GM19035 (cell line): ENCODE measurements around the gene RBBP8.
A peak's percentile ranks its signal among the peaks of the same experiment; 100 is the strongest.
"Not testable (repeated sequence)": the region's sequence is repeated elsewhere in the genome, so short reads cannot be mapped to it uniquely, and the experiment has no call there.

Source experiments
- ATAC-seq: cut with Tn5 transposase; IDR thresholded peaks from one replicate; pipeline ENCODE4 v1.9.1; 2021; ENCODE audit not compliant: unreplicated experiment

Gene RBBP8

DNA sequence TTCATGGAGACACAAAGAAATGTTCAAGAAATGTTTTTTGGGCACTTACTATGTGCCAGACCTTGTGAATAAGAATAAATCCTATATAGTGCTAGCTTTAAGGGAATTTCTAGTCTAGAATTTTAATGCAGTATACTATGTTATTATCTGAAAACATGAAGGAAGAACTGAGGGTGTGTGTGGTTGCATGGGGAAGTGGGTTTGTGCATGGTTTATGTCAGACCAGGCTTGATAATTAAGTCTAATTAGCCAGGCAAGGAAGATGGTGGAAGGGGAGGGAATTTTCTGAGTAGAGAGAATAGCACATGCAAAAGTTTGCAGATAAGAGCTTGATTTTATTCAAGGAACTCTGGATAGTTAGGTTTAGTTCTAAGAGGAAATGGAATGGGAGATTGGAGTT, 6.5 kb downstream of the RBBP8 start:
- ATAC-seq = no peak

DNA sequence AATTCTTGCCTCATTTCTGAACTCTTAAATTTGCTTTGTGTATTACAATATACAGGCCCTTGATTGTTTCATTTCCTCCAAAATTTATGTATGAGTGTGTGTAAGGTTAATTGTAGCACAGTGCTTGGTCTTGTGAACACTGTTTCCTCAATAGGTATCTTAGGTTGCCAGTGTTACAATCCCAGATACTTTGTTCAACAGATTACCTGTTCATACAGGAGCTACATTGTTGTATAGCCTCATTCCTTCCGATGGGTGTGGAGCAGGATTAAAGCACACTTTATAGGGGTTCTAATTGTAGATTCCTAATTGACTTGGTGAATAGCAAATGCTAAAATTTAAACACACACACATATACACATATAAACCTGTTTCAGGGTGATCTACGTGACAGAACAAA, 10.7 kb downstream of the RBBP8 start:
- no peak for ATAC-seq

DNA sequence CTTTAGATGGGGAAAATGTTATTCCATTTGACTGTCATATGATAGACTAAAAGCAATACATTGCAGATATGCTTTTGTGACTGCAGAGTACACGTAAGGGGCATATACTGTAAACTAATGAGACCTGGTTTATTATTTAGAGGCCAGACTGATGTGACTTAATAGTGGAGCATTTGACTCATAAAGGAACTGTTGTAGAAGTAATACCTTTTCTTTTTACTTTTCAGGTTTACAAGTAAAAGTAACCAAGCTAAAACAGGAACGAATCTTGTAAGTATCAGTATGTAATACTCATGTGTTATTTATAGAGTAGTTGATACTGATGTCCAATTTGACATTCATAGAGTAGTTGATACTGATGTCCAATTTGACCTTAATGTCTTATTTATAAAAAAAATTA, 13.1 kb downstream of the RBBP8 start:
- no peak for ATAC-seq

DNA sequence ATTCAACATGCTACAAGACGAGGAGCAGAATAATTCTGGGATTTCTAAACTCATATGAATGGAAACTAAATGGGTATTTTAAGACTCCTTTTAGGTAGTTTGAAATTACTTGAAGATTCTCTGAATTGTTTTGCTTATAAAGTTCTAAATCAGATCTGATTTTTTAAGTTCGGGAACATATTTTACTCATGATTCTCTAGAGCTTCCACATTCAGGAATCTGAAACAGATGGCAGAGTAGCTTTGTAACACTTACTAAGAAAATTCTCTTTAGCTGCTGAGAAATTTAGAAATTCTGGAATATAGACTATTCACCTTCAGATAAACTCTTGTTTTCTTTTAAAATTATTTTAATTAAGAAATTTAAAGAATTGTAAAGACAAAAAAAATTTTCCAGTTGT, 13.7 kb downstream of the RBBP8 start:
- no peak for ATAC-seq

DNA sequence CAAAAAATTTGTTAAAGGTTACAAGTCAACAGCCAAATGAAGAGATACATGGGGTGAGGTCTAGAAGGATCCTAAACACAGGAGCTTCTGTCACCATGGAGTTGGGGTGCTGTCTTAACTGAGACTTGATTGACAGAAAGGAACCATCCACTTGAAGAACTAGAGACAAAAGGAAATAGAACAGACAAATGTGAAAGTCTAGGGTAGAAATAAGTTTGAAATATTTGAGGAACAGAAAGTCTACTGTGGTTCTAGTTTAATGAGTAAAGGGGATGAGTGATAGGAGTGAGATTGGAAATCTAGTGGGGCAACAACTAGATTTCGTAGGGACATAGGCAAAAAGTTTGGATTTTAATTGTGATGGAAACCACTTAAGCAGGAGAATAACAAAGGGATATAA, 18.7 kb downstream of the RBBP8 start:
- ATAC-seq = no peak

DNA sequence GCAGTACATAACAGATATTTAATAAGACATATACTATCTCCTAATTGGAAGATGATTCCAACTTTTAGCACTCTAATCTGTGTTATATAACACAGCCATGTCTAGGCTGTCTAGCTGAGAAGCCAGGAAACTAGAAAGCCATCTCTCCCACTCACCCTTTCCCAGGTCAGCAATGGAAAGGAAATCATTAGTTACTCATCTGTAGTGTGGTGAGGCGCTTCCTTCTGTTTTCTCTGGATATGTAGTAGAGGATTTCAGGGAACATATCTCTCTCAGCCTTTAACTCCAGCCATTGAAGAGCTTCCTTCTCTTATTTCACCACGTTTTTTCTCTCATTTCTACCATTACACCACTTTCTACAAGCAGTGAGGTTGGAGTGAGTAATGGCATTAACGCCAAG, 19.4 kb downstream of the RBBP8 start:
- no peak for ATAC-seq

DNA sequence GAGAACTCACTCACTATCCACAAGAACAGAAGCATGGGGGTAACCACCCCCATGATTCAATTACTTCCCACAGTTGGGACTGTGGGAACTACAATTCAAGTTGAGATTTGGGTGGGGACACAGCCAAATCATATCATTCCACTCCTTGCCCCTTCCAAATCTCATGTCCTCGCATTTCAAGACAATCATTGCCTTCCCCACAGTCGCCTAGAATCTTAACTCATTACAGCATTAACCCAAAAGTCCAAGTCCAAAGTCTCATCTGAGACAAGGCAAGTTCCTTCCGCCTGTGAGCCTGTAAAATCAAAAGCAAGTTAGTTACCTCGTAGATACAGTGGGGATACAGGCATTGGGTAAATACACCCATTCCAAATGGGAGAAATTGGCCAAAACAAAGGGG, 20.9 kb downstream of the RBBP8 start:
- ATAC-seq = not testable (repeated sequence)

DNA sequence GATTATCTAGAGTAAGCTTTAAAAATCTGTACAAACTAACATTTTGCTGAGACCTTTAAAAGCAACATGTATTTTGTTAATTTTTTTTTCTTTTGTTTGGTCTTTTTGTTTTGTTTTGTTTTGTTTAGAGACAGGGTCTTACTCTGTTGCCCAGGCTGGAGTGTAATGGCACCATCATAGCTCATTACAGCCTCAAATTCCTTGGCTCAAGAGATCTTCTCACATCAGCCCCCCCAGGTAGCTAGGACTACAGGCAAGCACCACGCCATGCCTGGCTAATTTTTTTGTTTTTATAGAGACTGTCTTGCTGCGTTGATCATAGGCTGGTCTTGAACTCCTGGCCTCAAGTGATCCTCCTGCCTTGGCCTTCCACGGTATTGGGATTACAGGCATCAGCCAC, 23.1 kb downstream of the RBBP8 start:
- no peak for ATAC-seq

DNA sequence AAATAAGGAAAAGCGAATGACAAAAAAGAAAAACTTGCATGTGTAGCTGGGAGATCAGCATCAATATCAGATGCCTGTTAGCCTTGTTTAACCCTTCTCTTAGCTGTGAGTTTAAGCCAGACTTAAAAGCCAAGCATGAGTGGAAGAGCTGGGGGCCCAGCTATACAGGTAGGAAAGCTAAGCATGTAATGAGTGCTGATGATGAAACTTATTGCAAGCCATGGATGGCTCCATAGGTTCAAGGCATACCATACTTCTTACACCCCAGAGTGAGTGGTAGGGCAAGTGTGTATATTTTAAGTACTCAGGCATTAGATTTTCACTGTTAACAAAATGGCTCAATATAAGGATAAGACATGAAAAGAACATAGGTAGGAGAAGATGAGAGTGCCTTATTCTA, 28.0 kb downstream of the RBBP8 start:
- ATAC-seq = no peak

DNA sequence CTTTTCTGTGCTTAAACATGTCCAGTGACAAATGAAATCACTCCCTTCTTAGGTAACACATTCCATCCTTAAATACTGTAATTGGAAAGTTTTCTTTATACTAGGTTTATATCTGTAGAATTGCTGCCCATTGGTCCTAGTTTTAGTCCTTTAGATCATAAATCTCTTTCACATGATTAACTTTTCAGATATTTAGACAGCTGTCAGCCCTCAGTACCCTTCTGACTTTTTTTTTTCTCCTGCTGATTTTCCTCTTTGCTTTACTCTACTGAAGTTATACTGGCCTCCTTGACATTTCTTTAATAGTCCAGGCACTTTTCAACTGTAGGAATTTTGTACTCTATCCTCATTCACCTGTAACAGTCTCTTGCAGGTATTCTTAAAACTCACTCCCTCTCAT, 28.9 kb downstream of the RBBP8 start:
- ATAC-seq = no peak

DNA sequence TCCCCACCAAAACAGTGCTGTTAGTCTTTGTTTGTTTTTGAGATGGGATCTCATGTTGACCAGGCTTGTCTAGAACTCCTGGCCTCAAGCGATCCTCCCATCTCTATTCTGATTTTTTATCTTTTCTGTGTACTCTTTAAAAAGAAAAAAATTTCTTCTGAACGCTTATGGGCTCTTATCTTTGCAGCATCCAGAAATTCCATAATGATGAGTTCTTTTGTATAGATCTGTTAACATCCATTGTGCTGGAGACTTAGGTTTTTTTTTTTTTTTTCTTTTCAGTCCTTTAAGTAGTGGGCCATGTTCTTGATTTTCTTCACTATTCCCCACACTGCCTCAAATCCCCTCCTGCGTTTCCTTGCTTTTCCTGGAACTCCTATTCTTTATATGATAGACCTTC, 31.0 kb downstream of the RBBP8 start:
- ATAC-seq = no peak

DNA sequence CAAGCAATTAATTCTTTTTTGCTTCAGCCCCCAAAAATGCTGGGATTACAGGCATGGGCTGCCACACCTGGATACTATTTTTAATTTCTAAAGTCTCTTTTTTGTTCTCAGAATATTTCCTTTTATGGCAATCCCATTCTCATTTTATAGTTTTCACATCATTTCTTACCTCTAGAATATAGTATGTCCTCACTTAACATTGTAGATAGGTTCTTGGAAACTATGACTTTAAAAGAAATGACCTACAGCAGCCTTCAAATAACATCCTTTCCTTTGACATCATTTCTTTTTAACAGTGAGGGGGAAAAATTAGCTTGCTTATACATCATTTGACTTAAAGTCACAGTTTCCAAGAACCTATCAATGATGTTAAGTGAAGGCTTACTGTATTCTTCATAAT, 31.6 kb downstream of the RBBP8 start:
- ATAC-seq = no peak

DNA sequence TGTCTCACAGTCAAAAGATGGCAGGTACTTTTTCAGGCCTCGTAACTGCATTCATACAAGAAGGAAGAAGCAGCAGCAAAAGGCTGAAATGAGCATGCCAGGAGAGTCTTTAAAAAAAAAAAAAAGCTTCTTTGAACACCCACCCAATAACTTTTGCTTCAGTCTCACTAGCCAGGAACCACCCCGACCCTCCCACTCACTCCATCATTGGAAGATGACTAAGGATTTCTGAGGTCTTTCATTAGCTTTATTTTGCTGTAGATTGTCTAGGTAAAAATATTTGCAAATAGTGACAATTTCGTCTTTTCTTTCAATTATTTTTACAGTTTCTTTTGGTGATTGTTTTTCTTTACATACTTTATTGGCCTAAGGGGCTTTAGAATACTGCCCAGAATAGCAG, 37.9 kb downstream of the RBBP8 start:
- no peak for ATAC-seq

DNA sequence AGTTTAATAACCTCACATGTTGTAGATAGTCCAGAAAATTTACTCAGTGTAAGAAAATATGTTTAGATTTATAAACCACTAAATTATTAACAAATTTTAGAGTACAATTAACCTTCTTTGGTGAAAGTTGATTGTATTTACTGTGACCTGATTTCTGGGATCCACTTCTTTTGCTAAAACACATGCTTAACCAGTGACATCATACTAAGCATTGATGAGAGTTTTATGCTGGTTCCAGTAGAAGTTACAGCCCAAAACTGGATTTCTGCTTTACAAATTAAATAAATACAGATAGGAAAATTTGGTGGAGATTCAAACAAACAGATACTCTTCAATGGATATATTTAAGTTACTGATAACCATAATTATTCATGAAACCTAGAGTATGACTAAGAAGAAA, 40.9 kb downstream of the RBBP8 start:
- ATAC-seq = no peak

DNA sequence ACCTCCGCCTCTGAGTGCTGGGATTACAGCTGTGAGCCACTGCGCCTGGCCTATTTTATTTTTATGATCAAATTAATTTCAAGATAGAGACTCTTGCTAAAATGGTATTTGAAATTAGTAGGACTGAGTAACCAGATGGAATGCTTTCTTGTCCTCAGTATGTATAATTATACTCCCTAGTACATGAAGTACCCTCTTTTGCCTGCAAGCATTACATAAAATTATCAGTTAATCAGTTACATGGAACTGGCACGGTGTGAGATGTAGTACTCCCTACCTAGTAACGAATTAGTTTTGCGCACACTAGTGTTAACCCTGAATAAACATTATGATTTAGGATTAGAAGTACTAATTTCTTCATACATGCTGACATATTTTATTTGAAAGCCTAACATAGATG, 41.6 kb downstream of the RBBP8 start:
- ATAC-seq = no peak

DNA sequence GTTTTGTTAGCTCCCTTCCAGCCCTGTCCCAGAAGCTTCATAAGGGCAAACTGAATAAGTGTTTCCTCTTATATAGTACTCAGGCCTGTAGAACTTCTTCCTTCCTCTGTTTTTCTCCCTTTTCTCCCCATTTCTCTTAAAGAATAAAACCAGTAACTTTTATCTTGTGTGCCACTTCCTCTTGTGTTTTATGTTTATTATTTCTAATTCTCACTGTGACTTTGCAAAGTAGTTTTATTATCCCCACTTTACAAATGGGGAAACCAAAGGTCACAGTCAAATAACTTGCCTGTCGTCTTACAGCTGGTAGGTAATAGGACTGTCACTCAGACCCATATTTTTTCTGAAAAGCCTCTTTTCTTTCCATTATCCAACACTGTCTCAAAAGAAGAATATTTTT, 42.4 kb downstream of the RBBP8 start:
- no peak for ATAC-seq

DNA sequence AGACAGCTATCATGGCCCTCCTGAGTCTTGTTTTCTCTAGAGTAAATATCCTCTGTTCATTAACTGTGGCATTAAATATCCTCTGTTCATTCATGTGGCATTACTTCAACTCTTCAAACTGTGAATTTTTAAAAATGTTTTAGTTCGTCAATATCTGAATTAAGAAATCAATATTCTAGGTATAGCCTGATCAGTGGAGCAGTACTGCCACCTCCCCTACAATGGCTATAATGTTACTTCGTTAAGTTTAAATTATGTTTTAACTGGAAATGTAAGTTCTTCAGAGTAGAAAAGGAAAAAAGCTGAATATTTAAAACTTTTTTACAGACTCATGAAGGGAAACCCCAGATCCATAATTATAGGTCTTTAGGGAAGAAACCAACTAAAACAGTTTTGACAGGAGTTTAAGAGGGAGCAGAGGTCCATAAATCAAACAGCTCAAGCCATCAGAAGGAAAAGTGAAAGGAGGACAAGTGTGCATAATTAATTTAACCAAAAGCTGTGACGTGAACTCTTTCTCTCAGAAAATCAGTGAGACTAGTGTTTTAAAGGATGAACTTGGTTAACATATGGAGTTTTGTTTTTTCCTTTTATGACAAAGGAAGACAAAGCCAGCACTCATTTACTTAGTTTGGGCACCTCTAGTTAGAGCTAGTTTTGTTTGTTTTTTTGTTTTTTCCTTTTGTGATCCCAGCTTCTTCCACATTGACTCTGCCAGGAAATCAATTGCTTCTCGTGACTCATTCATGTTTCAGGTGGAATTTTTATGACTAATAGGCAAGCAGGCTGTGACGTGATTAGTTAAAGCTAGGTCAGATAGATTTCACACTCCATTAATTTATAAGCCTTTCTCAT, 44.9 kb downstream of the RBBP8 start:
- peak; percentile 51 for ATAC-seq

DNA sequence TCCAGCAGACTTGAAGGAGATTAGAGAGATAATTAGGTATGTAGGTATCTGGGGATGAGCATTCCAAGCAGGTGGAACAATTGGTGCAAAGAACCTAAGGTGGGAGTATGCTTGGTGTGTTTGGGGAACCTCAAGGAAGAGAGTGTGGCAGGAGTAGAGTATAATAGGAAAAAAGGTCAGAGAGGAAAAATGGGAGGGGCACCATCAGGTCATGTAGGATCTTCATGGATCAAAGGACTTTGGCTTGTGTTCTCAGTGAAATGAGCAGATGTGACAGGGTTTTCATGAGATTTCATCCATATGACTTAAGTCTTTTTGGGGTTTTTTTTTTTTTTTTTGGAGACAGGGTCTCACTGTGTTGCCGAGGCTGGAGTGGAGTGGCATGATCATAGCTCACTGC, 47.3 kb downstream of the RBBP8 start:
- no peak for ATAC-seq

DNA sequence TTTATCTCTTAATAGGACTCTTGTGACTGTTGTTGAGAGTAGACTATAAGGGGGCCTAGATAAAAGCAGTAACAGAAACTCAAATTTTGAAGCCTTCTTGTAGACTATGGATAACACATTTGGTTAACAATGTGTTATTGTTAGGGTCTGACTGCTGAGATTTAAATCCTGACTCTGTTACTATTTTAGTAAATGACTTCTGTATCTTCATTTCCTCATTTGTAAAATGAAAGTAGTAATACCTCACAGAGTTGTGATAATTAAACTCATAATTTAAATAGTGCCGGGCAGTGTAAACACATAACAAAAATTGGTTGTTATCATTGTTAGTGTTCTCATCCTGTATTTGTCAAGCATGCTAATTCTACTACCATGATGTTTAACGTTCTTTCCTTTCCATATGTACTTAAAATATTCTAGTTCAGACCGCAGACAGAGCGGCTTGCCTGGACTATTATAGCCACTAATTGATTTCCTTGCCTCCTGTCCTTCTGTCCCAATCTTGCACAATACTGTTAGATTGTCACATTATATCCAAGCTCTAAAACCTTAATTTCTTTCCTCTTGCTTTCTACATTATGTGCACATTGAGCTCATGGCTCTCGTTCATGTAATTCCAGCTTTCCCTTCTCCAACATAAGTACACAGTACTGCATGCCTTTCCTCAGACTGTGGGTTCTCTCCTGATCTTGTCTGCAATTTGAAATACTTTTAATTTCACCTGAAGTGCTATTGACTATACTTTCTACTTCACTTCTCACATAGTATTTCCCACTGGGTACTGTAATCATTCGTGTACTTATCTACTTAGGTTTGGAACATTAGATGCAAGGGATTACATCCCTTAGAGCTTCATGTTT, 48.4 kb downstream of the RBBP8 start:
- no peak for ATAC-seq

DNA sequence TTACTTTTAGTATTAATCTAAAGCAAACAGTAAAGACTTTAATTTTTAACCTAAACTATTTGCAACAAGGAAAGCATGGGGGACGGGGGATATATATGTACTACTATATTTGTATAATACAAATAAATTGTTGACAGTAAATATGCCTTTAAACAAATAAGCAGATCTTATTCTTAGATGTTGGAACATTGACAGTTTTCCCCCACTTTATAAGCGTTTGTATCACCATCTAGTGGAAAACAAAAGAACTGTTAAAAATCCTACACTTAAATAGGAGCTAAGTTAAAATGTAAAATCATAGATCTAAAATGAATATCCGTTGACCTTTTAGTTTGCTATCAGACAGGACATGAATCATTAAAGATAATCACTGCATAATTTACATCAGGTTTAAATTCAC, 50.0 kb downstream of the RBBP8 start:
- no peak for ATAC-seq

DNA sequence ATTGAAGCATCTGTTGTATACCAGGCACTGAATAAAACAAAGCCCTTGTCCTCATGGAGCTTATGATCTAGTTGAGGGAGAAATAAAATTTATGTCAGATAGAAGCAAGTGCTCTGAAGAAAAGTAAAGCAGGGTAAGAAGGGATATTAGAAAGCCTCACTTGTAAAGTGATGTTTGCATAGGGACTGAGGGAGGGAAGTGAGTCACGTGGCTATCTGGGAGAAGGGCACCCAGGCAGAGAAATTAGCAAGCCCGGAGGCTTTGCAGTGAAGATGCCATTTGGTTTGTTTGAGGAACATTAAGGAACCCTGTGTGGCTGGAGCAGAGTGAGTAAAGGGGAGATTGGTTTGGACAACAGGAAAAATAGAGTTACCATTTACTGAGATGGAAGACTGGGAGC, 52.1 kb downstream of the RBBP8 start:
- ATAC-seq = no peak

DNA sequence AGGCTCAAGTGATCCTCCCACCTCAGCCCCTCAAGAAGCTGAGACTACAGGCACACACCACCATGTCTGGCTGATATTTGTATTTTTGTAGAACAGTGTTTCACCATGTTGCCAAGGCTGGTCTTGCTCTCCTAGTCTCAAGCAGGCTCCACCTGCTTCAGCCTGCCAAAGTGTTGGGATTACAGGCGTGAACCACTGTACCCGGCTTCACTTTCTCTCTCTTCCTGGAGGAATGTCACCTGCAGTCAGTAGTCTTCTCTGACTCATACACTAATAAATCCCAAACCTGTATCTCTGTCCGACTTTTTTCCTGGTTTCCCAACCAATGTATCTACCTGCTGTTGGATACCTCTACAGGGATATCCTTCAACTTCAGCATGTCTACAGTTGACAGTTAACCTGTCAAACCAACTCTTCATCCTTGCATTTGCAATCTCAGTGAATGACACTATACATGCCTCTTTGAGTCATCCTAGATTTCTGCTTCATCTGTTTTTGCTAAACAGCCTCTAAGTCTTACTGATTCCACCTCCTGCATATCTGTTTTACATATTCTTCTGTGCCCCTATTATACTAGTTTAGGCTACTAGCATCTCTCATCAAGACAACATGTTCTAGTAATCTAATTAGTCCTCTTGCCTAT, 54.5 kb downstream of the RBBP8 start:
- no peak for ATAC-seq
